ENCODE results near the gene NLGN1.

DNA sequence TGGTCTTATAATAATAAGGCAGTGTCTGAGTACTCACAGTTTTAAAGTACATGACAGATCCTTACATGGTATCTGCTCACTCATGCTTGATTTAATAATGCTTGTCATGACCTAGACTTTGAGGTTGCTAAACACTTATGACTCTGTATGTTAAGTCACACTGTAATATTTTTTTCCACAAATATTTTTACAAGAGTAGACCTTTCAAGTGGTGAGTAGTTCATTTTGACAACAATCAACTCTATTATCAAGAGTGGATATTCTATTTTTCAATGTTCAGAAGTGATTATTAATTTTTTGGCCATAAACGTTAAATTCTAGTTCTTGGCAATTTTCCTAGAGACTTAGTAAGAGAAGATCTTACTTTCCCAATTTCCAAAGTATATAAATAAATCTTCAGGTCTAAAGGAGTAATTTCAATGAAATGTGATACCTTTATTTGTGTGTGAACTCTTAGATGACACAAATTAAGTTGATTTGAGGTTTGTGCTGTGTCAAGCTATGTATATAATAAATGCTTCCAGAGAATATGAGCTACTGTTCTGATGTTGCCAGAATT is 104.5 kb downstream of the NLGN1 start:
- TF ChIP-seq, protein P1, sequence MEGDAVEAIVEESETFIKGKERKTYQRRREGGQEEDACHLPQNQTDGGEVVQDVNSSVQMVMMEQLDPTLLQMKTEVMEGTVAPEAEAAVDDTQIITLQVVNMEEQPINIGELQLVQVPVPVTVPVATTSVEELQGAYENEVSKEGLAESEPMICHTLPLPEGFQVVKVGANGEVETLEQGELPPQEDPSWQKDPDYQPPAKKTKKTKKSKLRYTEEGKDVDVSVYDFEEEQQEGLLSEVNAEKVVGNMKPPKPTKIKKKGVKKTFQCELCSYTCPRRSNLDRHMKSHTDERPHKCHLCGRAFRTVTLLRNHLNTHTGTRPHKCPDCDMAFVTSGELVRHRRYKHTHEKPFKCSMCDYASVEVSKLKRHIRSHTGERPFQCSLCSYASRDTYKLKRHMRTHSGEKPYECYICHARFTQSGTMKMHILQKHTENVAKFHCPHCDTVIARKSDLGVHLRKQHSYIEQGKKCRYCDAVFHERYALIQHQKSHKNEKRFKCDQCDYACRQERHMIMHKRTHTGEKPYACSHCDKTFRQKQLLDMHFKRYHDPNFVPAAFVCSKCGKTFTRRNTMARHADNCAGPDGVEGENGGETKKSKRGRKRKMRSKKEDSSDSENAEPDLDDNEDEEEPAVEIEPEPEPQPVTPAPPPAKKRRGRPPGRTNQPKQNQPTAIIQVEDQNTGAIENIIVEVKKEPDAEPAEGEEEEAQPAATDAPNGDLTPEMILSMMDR (IDR thresholded peaks at IDR 0.05; ENCODE audit: poor library complexity) = no peak
- no peak for TF ChIP-seq EZH2 (IDR thresholded peaks at IDR 0.05; ENCODE audit: borderline replicate concordance)

Measured in hepatocyte (in vitro differentiated cells).